Gastroesophageal sphincter (tissue), 4 donors: ENCODE results near the gene TDRD9. TPM values are rescaled to one million over a fixed set of nuclear protein-coding genes. Genes with fewer than 3 reads are reported as not detected.

Experiments used
- ATAC-seq: fragments of 150-250 bp; one replicate; pipeline ENCODE4 v1.9.1; 2016; ENCODE audit warnings: mild to moderate bottlenecking, moderate library complexity
- H3K27ac ChIP-seq, 4 donors: fragments of 200-600 bp; sonication (generic) in 3 of 4; 1 replicate in 3 of 4; 2 replicates in 1 of 4; pipeline ENCODE4 v1.5.1; 2016 to 2019
- H3K27me3 ChIP-seq: fragments of 200-600 bp; sonication (generic); one replicate; pipeline ENCODE4 v1.5.1; 2019
- H3K36me3 ChIP-seq, 2 donors: fragments of 200-600 bp; sonication (generic); one replicate each; pipeline ENCODE4 v1.5.1; 2019; ENCODE audit warnings: control low read depth in 1 of 2
- H3K4me1 ChIP-seq, 3 donors: fragments of 200-600 bp; sonication (generic); 1 replicate in 2 of 3; 2 replicates in 1 of 3; pipeline ENCODE4 v1.5.1; 2016 to 2019; ENCODE audit warnings: control low read depth in 2 of 3
- H3K4me3 ChIP-seq, 2 donors: fragments of 200-600 bp; sonication (generic); one replicate each; pipeline ENCODE4 v1.5.1; 2019; ENCODE audit warnings: mild to moderate bottlenecking in 1 of 2, moderate library complexity in 1 of 2
- H3K9me3 ChIP-seq, 3 donors: fragments of 200-600 bp; sonication (generic); one replicate each; pipeline ENCODE4 v1.5.1; 2017 to 2019; ENCODE audit warnings: control low read depth in 2 of 3
- CTCF ChIP-seq, 4 experiments: fragments of 200-600 bp in 2 of 4; fragments of 450-650 bp in 2 of 4; sonication (generic) in 1 of 4; IDR thresholded peaks; one replicate each; pipeline ENCODE4 v1.5.1; 2017 to 2019; ENCODE audit warnings: antibody characterized with exemption in 4 of 4, mild to moderate bottlenecking in 2 of 4, moderate library complexity in 2 of 4
- EP300 ChIP-seq: sonication (generic); formaldehyde crosslinking; IDR thresholded peaks from one replicate; pipeline ENCODE4 v1.6.1; 2017; ENCODE audit warnings: antibody characterized with exemption, mild to moderate bottlenecking
- POLR2A ChIP-seq, 2 donors: fragments of 450-650 bp; IDR thresholded peaks; one replicate each; pipeline ENCODE4 v1.6.1; 2017; ENCODE audit warnings: antibody characterized with exemption in 2 of 2, mild to moderate bottlenecking in 2 of 2, moderate library complexity in 1 of 2
- POLR2AphosphoS5 ChIP-seq: sonication (generic); formaldehyde crosslinking; IDR thresholded peaks from one replicate; pipeline ENCODE4 v1.6.1; 2017; ENCODE audit warnings: antibody characterized with exemption
- WGBS, 2 donors: methylation state at CpG; one replicate each; pipeline ENCODE4 v1.1.5; 2018; ENCODE audit warnings: low coverage in 1 of 2; 5-methylcytosine and 5-hydroxymethylcytosine counted together
- total RNA-seq, 4 donors: library from RNA; depleted of rRNA; stranded (reverse); fragments of >200 nt; gene quantifications; one replicate each; pipeline ENCODE4 v1.1.0, GENCODE V29; 2016

Gene TDRD9
- total RNA-seq, 4 donors from 2014 or later: 1.6 to 5.4 (median 2.3) TPM

GRCh38 chr14:103889313-103890051, 38.8 kb upstream of the TDRD9 start:
- H3K27me3 ChIP-seq: no peaks in the 10 kb centered on the region
- no peak overlapping the region for H3K4me3 ChIP-seq
- 73% methylated on average over 3 of the region's 31 CpGs; no CpG with 5 or more reads in 1 of the 2 donors for WGBS, 2 donors
- no peak for TF ChIP-seq EP300
- no peak for TF ChIP-seq POLR2A (IDR thresholded peaks at IDR 0.05)
- TF ChIP-seq CTCF (IDR thresholded peaks at IDR 0.05): no peak
- TF ChIP-seq POLR2AphosphoS5: no peak
- no peak for ATAC-seq
- H3K27ac ChIP-seq: no peak overlapping the region
- H3K36me3 ChIP-seq: no peaks in the 10 kb centered on the region
- no peaks in the 10 kb centered on the region for H3K9me3 ChIP-seq
- no peaks in the 10 kb centered on the region for H3K4me1 ChIP-seq

DNA sequence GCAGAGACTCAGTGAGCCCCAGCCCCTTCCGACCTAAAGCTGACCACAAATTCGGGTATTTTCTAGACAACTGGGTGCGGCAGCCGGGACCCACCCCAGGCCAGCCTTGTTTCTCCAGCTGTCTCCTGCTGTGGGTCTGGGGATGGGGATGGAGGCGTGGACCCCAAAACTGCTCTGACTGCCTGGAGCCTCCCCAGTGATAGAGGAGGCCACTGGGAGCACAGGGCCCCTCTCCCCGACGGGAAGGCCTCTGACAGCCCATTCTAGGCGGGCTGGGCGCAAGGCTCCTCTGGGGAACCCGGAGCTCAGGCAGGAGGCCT, 38.2 kb upstream of the TDRD9 start:
- WGBS, 2 donors: no CpG with 5 or more reads among the region's 10 CpGs
- no peaks in the 10 kb centered on the region for H3K9me3 ChIP-seq
- H3K27me3 ChIP-seq: no peaks in the 10 kb centered on the region
- H3K4me3 ChIP-seq: no peak overlapping the region
- no peaks in the 10 kb centered on the region for H3K36me3 ChIP-seq
- no peaks in the 10 kb centered on the region for H3K4me1 ChIP-seq
- H3K27ac ChIP-seq: no peak overlapping the region
- TF ChIP-seq CTCF (IDR thresholded peaks at IDR 0.05) (no peak), POLR2AphosphoS5 (no peak), EP300 (no peak), POLR2A (IDR thresholded peaks at IDR 0.05) (no peak)
- no peak for ATAC-seq

- H3K27ac ChIP-seq: no peak overlapping the region
- no peak for TF ChIP-seq POLR2AphosphoS5
- WGBS, 2 donors: 90 to 100% methylated on average over 2 to 4 of the region's 18 CpGs
These were observed 37.2 kb upstream of the TDRD9 start for GRCh38 chr14:103890821-103891666.

GRCh38 chr14:103891667-103892215, 36.5 kb upstream of the TDRD9 start:
- TF ChIP-seq POLR2AphosphoS5 (no peak), CTCF (IDR thresholded peaks at IDR 0.05) (no peak), POLR2A (IDR thresholded peaks at IDR 0.05) (no peak), EP300 (no peak)
- no peak overlapping the region for H3K27ac ChIP-seq
- no peaks in the 10 kb centered on the region for H3K27me3 ChIP-seq
- no peaks in the 10 kb centered on the region for H3K9me3 ChIP-seq
- WGBS, 2 donors: 91 to 94% methylated on average over 6 to 7 of the region's 15 CpGs
- H3K36me3 ChIP-seq: no peaks in the 10 kb centered on the region
- no peak for ATAC-seq
- H3K4me3 ChIP-seq: no peak overlapping the region
- no peaks in the 10 kb centered on the region for H3K4me1 ChIP-seq

More at GRCh38 chr14:103890821-103891666, 37.2 kb upstream of the TDRD9 start:
- no peaks in the 10 kb centered on the region for H3K4me1 ChIP-seq
- H3K9me3 ChIP-seq: no peaks in the 10 kb centered on the region
- no peaks in the 10 kb centered on the region for H3K27me3 ChIP-seq
- no peaks in the 10 kb centered on the region for H3K36me3 ChIP-seq
- H3K4me3 ChIP-seq: no peak overlapping the region
- ATAC-seq: peak; percentile 17

DNA sequence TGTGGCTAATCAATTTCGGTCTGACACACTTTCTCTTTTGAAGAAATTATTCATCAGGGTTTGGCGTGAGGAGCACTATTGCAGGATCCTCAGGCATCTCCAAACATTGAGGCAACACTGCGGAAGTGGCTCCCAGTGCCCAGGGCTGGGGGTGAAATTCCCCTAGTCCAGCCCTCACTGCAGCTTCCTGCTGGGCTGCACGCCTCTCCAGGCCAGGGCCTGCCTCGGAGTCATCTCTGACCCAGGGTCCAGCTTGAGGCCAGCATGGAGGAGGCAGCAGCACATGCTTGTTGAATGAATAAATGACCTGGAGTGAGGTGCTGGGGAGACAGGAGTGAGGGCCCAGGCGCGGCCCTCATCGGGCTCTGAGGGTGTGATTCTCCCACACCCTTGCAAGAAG, 36.0 kb upstream of the TDRD9 start:
- TF ChIP-seq EP300 (no peak), POLR2A (IDR thresholded peaks at IDR 0.05) (no peak), POLR2AphosphoS5 (no peak)
- 80 to 95% methylated on average over 2 to 3 of the region's 8 CpGs for WGBS, 2 donors
- no peaks in the 10 kb centered on the region for H3K36me3 ChIP-seq

More for the DNA sequence above, 36.0 kb upstream of the TDRD9 start:
- no peak overlapping the region for H3K4me3 ChIP-seq
- H3K27me3 ChIP-seq: no peaks in the 10 kb centered on the region
- H3K27ac ChIP-seq: no peak overlapping the region
- ATAC-seq: no peak
- H3K9me3 ChIP-seq: no peaks in the 10 kb centered on the region
- H3K4me1 ChIP-seq: peaks cover 0 to 4% (median 0%) of the 10 kb centered on the region in 3 donors
